ENCODE data around the gene CIB4.

CIB4 gene

GRCh38 chr2:26640781-26641564, at the start of gene CIB4:
CIB4 (minus strand) TSS chr2:26641366; CDS start chr2:26641314, 52 bp downstream.
- no peak for DNase-seq (ENCODE audit: low read depth in 2 of 2, low spot score in 1 of 2)

- no peak for DNase-seq (ENCODE audit: low read depth in 2 of 2, low spot score in 1 of 2)
These were observed 46.6 kb upstream of the CIB4 start for GRCh38 chr2:26687801-26688200.

GRCh38 chr2:26687328-26687727, 46.2 kb upstream of the CIB4 start:
- DNase-seq (ENCODE audit: low read depth in 2 of 2, low spot score in 1 of 2) = no peak

GRCh38 chr2:26685989-26686839, 45.0 kb upstream of the CIB4 start:
- no peak for DNase-seq (ENCODE audit: low read depth in 2 of 2, low spot score in 1 of 2)

DNA sequence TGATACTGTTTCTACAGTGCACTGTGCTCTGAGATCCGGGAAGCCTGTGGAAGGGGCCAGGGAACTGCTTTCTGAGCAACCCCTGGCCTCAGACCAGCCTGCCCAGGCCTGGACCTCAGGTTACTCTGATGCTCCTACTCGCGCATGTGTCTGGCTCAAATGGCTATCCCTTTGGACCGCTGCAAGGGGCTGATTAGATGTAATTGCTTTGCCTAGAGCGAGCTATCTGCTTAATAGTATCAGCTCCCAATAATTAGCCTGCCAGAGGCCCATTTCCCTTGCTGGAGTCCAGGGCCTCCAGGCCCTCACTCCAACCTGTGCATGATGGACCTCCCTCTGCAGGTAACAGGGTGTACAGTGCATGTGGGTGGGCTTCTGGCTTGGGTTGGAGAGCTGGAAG, 44.2 kb upstream of the CIB4 start:
- DNase-seq (ENCODE audit: low read depth in 2 of 2, low spot score in 1 of 2) = no peak

GRCh38 chr2:26683583-26683982, 42.4 kb upstream of the CIB4 start:
- no peak for DNase-seq (ENCODE audit: low read depth in 2 of 2, low spot score in 1 of 2)

DNA sequence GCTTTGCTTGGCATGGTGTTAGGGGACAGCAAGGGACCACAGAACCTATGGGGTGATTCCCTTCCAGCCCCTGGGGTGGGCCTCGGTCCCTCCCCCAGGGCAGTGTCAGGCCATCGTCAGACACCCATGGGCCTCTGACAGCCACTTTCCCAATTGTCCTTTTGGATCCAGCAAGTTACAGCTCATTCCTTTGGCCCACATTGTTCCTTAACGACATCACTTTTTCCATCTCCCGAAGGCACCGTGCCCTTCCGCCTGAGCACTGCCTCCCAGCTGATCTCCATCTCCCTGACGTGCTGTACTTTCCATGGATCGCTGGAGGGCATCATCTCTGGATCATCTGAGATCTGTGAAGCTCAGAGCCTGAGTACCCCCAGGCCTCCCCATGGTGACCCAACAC, 41.0 kb upstream of the CIB4 start:
- DNase-seq (ENCODE audit: low read depth in 2 of 2, low spot score in 1 of 2) = no peak

DNA sequence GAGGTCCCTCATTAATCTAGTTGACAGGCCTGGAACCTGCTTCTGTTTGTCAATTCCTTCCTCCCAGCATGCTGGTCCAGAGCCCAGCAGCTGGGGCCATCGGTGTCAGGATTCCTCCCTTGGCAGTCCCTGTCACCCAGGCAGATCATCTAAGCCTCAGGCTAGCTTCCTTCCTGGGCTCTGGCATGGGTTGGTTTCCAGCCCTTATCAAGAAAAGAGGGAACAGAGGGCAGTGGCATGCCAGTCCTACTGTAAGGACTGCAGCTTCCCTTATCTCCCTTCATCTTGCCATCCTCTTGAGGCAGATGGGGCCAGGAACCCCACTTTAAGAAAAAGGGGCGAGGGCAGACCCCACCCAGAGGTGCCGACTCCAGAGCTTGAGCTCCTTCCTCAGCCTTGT, 40.5 kb upstream of the CIB4 start:
- DNase-seq (ENCODE audit: low read depth in 2 of 2, low spot score in 1 of 2) = no peak

DNA sequence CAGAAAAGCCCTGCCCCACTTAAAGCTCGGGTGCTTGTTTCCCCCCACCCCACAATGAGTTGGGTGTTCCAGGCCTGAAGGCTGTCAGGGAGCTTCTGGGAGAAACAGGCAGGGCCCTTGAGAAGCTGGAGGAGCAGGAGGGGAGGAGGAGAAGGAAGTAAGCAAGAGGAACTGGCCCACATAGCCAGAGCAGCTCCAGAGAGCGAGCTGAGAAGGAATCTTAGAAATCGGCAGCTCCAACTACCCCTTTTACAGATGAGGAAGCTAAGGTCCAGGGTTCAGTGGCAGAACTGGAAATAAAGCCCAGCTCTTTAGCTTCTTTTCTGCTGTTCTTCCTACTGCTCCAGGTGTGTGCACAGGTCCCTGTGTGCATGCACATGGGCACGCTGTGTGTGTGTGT, 38.7 kb upstream of the CIB4 start:
- DNase-seq (ENCODE audit: low read depth in 2 of 2, low spot score in 1 of 2) = no peak

- no peak for DNase-seq (ENCODE audit: low read depth in 2 of 2, low spot score in 1 of 2)
These were observed 36.9 kb upstream of the CIB4 start for GRCh38 chr2:26678035-26678434.

DNA sequence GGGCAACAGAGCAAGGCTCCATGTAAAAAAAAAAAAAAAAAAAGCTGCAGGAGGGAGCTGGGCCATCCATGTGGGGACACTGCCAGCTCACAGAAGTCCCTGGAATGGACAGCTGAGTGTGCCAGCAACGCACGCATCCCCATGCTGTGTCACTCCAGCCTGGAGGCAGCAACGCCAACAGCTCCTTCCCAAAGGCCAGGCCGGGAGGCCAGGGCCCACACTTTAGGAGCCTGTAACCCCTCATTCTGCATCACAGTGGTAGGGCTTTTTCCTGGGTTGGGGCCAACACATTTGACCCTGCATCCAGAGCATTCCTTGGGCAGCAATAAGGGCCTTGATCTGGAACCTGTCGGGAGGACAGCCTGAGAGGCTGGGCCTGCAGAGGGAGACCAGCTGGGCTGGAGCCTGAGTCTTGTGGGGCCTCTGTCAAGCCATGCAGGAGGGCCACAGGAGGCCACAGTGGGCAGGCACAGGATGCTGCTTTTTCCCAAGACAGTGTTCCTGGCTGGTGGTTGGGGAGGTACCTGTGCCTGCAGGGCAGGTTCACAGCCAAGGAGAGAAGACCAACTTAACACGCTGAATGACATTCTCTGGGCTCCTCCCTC, 34.6 kb upstream of the CIB4 start:
- DNase-seq (ENCODE audit: low read depth in 2 of 2, low spot score in 1 of 2) = no peak

DNA sequence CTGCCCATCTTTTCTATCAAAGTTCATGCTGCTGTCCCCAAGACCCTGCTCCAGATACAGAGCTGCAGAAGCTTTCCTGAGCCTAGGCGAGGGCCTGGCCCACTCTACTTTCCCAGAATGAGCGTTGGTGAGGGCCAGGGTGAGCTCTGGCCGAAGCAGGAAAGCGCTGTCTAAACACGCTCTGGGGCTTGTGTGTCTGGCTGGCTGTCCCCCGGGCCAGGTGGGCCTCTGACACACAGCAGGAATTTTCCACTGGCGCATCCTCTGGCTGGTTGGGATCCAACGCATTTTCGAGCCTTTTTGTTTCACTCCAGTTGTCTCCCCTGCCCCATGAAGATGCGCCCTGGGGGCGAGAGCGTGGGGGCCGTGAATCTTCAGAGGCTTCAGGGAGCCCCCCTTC, 33.6 kb upstream of the CIB4 start:
- DNase-seq (ENCODE audit: low read depth in 2 of 2, low spot score in 1 of 2) = no peak

DNA sequence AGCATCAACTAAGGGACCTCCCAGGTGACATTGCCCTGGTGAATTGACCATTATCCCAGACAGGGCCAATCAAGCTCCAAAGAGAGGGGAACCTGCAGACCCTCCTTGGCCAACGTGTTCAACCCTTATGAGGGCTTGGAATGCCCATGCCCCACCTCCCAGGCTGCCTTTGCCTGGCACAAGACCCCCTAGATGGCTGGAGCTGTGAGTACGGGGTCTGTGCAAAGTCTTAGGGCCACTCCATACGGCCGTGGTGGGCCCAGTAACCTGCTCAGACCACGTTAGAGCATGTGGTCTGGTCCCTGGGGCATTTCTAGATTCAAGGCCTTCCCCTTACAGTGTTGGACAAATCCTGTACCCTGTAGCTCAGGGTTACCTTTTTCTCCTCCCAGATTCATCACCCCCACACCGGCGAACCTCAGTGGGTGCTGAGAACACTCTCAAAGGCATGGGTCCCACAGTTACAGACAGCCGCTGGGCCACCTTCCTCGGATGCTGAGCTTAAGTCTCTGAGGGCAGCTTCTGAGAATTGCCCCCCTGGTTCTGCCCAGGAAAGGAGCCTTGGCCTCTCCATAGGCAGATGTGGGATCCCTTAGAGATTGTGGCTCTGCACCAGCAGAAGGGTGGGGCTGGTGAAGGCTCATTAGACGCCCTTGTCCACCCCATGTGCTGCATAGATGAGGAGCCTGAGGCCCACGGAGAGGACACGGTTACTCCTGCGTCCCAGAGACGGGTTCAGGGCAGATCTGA, 33.0 kb upstream of the CIB4 start:
- DNase-seq (ENCODE audit: low read depth in 2 of 2, low spot score in 1 of 2) = no peak

GRCh38 chr2:26672818-26673393, 31.7 kb upstream of the CIB4 start:
- DNase-seq (ENCODE audit: low read depth in 2 of 2, low spot score in 1 of 2) = no peak

DNA sequence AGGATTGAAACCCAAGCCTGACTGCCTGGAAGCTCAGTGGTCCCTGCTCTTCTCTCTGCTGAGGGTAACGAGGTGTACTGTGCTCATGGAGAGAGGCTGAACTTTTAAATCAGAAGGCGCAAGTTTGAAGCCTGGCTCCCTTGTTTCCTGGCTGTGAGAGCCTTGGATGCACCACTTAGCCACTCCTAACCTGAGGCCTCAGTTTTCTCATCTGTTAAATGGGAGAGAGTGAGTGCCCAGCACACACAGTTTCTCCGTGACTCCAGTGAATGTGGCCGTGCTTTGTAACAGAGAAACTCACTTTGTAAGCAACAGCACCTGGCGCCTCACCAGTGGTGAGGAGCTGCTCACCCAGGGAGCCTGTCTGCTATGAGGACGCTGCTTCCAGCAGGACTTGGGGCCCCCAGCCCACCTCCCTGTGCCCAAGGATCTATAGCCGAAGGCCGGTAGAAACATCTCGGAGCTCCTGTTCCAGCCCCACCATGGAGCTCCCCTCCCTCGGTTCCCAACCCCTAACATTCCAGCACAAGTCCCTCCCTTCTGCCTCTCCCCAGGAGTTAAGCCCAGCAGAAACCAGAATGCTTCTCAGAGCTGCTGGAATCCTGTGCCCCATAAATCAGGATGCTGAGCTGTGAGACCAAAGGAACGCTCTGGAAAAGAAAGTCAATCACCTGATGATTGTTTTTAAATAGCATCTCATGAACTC, 31.1 kb upstream of the CIB4 start:
- no peak for DNase-seq (ENCODE audit: low read depth in 2 of 2, low spot score in 1 of 2)

GRCh38 chr2:26671691-26672090, 30.5 kb upstream of the CIB4 start:
- DNase-seq (ENCODE audit: low read depth in 2 of 2, low spot score in 1 of 2) = no peak

GRCh38 chr2:26670931-26671460, 29.8 kb upstream of the CIB4 start:
- no peak for DNase-seq (ENCODE audit: low read depth in 2 of 2, low spot score in 1 of 2)

GRCh38 chr2:26670171-26670570, 29.0 kb upstream of the CIB4 start:
- DNase-seq (ENCODE audit: low read depth in 2 of 2, low spot score in 1 of 2) = no peak

DNA sequence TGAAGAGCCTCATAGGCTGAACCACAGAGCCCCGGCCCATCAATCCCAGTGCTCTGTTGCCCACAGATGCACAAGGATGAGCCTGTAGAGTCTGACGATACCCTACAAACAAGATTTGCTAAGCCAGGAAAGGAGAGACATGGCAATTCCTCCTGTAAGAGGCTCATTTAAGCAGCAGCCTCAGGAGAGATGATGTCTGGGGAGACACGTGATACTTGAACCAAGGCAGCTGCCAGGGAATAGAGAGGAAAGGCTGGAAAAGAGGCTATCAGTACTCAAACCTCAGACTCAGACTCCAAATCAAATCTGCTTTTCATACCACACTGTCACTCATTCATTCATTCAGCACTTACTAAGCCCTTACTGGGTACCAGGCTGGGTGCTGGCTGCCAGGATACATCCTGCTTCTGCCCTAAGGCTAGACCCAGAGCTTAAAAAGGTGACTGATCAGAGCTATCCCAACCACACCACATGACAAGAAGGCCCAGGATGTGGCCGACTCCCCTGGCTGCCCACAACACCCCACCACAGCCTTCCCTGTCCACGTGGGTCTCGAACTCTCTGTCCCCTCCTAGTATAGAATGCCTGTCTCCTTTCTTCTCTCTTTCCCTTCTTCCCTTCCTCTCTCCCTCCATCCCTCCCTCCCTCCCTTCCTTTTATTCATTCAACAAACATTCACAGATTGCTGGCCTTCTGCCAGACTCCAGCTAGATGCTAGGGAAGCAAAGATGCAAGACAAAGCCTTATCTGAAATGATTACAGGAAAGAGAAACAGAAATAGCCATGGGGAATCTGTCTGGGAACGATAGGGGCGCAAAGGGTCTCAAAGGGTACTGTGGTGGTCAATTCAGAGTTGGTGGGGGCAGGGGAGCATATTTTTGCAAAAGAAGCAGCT, 27.9 kb upstream of the CIB4 start:
- no peak for DNase-seq (ENCODE audit: low read depth in 2 of 2, low spot score in 1 of 2)
